Activated T-cell treated with anti-CD3 and anti-CD28 coated beads for 48 hours (primary cell): Measurements from ENCODE around the gene SUN2.
A peak's percentile ranks its signal among the peaks of the same experiment; 100 is the strongest.

Source experiments
- DNase-seq: peaks from one replicate; pipeline ENCODE4 v3.0.0-alpha.2; 2020; ENCODE audit warnings: low read depth

Gene SUN2

DNA sequence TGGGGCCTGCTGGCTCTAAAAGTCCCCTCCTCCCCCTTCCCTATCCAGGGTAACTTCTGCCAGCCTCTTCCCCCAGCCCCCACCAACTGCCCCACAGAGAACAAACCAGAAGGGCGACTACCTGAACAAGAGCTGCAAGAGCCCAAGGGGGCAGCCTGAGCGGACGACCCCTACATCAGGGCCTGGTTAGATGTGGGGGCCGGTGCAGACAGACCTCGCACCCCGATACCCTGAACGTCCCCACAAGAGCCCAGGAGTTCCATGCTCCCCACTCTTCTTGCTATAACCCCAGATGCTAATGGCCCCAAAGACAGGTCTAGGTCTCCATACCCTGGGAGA is 20.7 kb downstream of the SUN2 start:
- no peak for DNase-seq

DNA sequence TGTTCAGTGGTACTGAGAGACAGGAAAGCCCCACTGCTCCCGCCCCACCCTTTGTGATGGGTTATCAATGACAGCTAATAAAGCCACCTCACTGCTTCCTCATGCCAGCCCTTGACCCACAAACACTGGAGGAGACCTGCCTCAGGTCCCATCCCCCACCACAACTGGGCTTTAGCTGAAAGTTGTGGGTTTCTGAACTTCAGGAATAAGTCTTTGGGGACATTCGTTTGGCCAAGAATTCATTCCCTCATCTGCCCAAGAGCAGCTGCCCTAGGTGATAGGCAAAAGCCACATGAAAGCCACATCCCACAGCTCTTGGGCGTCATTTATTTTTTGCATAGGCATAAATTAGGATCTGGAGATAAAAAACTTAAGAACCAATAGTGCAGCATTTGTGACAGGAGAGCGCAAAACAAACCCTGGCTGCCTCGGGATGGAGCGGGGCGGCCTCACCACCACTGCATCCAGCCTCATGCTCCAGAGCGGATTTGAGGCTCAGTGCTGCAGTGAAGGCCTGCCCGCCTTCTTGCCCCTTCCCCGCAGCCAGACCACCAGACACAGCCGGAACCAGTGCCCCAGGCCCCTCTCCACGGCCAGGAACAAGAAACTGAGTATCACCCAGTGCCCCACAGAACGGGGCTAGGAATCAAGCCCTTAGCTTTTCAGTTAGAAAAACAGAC is 21.2 kb downstream of the SUN2 start:
- no peak for DNase-seq

DNA sequence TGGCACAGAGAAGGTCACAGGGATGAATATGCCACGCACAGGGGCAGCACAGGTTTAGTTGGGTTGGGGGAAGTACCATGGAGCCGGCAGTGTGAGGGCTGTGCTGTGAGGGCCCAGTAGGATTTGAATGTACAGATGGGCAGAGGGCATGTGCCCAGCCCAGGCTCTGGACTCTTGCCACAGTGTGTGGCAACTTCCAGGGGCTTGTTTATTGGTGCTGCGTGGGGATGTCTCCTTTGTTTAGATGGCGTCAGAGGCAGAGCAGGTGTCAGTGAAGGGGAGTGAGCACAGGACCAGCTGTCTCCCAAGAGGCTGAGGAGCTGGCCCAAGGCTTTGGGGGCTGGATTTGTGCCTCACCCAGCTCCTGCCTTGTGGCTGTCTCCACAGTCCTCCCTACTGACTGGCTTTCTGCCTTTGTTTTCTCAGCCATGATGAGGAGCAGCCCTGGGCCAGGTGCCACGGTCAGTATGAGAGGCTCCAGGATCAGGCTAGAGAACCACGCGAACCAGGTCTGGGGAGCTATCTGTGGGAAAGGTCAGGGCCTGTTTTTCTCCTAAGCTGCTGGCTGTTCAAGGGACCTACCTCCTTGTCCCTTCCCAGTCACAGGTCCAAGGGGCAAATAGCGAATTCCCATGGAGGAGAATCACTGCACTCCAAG is 21.9 kb downstream of the SUN2 start:
- no peak for DNase-seq

DNA sequence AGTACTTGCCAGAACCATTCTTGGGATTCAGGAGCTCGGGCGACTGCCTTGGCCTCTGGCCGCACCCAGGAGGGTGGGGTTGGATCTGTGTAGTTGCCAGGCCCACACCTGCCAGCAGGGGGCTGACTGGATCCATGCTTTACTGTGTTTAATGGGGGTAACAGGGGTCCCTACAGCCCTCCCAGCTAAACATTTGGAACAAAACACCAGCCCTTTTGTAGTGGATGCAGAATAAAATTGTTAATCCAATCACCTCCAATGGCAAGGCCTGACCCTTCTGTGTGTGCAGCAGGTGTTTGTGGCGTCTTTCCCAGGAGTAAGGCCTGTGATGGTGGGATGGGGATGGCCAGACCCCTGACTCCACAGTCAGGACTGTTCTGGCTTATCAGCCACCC is 22.5 kb downstream of the SUN2 start:
- DNase-seq, result peak; percentile 44

DNA sequence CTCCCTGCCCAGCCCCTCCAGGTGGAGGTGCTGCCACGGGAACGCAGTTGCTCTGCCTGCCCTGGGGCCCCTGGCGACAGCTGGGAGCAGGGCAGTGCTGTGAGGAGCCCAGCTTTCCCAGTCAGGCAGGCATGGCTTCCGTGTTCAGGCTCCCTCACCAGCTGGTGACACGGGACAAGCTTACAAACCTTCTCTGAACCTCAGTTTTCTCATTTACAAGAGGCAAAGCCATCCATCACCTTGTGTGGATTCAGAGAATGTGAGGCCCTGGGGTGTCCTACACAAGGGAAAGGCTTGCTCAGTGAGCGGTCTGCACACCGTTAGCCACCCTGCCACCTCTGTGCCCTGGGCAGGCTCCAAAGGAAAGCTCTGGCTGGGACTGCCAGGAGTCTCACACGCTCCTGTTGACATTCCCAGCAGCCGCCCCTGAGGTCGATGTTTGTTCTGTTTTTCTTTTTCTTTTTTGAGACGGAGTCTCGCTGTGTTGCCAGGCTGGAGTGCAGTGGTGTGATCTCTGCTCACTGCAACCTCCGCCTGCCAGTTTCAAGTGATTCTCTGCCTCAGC is 23.5 kb downstream of the SUN2 start:
- DNase-seq, result no peak

DNA sequence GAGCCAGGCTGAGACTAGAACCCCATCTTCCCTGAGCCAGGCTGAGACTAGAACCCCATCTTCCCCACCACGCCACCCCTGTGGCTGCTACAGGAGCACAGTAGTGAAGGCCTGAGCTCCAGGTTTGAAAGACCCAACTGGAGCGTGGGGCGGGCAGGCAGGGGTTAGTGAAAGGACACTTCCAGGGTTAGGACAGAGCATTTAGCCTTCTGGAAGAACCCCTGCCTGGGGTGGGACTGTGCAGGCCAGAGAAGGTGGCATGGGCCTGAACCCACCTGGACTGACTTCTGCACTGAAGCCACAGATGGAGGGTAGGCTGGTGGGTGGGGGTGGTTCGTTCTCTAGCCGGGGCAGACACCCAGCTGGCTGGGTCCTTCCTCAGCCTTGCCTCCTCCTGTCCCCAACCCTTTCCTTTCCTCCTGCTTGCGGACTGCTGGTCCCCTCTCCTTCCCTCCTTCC is 24.1 kb downstream of the SUN2 start:
- DNase-seq, result no peak

DNA sequence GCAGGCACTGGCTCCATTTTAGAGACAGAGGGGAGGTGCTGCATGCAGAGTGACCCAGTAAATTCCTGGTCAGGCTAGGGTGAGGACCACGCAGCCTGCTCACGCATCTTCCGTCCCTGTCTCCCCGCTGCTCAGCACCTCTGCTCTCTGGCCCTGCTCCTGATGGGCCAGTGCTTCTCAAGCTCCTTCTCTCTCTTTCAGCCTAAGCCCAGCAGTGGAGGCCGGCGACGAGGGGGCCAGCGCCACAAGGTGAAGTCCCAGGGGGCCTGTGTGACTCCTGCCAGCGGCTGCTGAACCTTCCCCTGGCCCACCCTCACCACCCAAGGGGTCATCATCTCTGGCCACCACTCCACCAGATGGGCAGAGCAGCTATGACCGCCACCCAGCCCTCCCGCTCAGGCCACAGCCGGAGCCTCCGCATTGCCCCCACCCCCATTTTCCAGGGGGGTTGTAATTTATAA is 25.4 kb downstream of the SUN2 start:
- no peak for DNase-seq

DNA sequence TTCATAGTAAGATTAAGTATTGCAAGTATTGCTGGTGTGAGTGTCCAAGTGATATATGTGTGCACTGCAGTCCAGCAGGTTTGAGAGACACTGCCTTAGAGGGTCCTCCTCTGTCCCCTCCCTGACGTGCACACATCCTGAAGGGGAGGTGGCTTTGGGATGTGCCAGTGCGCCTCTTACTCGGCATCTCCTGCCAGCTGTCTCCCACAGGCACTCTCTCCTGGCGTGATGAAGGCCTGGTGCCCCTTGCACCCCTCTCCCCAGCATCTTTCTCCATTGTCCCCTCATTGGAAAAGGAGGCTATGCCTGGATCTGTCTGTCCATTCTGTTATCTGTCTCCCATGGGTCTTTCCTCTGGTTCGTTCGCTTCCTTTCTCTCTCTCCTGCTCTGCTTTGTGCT is 25.9 kb downstream of the SUN2 start:
- no peak for DNase-seq

DNA sequence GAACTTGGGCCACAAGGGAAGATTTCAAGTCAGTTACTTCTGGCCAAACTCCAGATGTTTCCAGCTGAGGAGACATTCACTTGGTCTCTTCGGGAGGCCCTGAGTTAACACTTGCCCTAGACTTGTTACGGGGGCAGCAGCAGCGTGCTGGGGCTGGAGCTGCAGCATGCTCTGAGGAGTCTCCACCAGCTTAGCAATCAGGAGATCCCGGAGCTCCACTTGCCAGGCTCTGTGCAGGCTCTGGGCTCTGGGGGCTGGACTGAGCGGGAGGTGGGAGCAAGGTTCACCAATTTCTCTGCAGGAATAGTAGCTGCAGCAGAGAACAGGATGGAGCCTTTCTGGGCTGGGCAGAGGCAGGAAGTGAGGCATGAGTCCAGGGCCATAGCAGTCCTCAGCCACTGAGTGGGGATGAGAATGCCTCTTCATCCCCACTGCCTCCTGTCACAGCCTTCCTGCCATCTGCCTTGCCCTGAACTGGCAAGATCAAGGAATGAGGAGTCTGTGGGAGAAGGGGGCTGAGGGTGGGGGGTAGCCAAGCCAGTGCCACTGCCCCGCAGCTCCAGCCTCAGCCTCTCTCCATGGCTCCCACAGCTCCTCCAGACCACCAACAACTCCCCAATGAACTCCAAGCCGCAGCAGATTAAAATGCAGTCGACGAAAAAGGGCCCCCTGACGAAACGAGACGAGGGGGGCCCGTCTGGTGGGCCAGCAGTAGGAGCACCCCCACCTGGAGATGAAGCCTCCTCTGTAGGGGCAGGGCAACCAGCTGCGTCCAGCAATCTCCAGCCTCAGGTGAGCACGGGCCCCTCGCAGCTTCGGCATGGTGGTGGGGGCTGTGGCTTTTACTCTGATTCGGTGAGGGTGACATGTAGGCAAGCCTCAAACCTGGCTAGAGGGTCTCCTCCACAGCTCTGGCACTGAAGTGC is 26.7 kb downstream of the SUN2 start:
- DNase-seq, result no peak

DNA sequence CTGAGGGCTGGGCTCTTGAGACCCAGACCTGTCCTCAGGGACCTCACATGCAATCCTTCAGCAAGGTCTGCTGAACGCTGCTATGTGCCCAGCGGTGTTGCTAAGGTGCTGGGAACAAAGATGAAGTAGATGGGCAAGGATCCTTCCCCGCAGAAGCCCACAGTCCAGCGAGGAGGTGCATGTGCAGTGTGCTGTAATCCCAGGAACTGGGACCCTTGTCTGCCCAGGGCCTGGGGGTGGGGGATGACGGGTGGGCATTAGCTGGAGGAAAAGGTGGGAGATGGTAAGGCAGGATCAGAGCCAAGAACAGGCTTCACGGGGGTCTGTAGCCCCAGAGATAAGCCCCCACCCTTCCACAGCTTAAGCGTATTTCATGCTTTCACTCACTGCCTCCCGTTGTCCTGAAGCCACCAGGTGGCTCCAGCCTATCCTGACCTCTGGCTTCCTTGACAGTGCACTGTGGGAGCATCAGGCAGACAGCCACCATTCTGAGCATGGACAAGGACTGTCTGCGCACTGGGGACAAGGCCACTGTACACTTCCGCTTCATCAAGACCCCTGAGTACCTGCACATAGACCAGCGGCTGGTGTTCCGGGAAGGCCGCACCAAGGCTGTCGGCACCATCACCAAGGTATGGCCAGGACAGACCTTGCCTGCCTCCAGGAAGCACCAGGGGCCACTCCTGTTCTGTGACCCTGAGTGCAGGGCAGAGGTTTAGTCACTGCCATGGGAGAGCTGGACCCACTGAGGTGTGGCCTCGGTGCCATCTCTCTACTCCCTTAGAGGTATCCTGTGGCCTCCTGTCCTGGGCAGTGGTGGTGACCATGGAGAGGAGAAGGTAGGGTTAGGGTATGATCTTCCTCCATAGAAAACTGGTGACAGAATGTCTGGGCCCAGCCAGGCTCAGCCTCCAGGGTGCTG is 28.0 kb downstream of the SUN2 start:
- DNase-seq, result no peak

DNA sequence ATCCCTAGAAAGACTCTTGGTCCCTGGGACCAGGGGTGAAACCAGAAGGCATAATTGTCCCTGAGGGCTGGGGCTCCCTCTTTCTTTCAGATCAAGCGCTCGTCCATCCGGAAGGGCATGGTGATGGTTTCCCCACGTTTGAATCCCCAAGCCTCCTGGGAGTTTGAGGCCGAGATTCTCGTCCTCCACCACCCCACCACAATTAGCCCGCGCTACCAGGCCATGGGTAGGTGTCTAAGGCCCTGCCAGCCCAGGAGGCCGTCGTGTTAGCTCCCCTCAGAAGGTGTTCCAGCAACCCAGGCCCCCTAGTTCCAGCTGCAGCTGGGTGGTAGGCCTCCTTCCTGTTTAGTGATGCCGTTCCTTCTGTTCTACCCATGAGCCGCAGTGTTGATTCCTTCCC is 28.7 kb downstream of the SUN2 start:
- DNase-seq, result no peak

DNA sequence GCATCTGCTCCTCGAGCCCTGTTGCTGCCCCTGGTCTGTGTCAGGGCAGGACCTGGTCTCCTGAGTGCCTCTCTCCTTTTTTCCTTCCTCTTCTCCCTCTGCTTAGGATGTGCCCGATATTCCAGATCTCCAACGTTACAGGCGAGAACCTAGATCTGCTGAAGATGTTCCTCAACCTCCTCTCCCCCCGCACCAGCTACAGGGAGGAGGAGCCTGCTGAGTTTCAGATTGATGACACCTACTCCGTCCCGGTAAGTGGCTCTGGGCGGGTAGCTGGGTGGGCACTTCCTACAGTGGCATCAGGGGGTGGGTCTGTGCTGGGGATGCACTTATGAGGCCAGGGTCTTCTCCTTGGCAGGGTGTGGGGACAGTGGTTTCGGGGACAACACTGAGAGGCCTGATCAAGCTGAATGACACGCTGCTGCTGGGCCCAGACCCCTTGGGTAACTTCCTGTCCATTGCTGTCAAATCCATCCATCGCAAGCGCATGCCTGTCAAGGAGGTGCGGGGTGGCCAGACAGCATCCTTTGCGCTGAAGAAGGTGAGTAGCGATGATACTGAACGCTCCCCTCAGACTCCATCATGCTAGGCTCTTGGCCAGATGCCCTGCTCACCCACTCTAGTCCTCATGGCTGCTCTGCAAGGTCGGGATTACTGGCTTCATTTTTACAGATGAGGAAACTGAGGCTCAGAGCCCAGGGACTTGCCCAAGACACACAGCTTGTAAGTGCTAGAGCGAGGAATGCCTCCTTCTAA is 29.7 kb downstream of the SUN2 start:
- DNase-seq, result no peak

DNA sequence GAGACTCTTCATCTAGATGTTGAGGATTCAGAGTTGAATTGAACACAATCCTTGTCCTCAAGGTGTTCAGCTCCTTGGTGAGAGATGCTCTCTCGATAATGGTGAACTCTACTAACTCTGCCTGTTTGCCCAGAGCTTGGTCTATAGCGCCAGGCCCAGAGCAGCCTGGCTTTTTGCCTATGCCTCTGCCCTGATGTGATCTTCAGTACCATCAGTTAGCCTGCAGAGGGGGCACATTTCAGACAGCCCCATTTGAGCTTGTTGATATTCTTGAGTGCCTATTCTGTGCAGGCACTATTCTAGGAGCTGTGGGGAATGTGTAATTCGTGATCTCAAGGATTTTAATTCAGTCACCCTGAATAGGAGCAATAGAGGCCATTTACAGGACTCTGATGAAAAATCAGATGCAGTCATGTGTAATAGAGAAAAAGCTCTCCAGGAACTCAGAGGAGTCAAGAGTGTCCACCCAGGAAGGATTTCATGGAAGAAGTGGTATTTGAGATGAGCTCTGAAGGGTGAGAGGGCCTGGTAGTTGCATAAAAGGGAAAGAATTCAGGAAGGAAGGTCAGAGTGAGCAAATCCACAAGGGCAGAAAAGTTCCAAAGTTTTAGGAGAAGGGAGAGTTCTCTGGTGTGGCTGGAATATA is 30.7 kb downstream of the SUN2 start:
- DNase-seq, result no peak

DNA sequence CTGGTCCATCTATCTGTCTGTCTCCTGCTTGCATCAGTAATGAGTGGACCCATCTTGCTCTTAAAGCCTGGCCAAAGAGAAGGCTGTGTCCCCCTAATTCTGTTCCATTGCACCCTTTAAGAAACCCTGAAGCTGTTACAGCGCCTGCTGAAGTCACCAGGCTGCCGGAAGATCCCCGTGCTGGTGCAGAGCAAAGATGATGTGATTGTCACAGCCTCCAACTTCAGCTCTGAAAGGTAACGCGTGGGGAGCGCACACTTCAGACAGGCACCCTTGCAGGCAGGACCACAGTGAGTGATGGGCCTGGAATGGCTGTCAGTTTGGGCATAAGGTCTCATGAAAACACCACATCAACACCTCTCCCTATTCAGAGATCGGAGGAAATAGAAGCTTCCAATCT is 31.6 kb downstream of the SUN2 start:
- DNase-seq, result no peak

DNA sequence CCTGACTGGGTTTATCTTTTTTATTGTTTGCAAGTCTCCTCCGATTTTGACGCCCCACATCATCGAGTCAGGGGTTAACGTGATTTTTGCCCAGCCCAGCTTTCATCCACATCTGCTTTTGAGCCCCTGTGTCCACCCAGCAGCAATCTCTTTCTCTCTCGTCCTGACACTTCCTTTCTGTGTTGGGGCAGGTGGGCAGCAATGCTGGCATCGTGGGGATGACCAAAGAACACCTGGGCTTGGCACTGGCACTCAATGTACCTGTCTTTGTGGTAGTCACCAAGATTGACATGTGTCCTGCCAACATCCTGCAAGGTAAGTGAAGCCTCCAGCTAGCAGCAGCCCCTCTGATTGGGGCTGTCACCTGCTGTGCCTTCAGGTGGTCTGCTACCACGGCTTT is 34.2 kb downstream of the SUN2 start:
- DNase-seq, result no peak

DNA sequence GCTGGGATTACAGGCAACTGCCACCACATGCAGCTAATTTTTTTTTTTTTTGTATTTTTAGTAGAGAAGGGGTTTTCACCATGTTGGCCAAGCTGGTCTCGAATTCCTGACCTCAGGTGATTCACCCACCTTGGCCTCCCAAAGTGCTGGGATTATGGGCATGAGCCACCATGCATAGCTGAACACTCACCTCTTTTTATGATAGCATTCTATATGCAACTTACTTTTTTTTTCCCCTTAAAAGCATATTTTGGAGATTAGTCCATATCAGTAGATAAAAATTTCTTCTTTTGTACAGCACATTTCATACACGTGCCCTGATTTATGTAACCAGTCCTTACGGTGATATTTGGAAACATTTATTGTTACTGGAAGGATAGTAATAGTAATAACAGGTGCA is 35.4 kb downstream of the SUN2 start:
- DNase-seq, result no peak

DNA sequence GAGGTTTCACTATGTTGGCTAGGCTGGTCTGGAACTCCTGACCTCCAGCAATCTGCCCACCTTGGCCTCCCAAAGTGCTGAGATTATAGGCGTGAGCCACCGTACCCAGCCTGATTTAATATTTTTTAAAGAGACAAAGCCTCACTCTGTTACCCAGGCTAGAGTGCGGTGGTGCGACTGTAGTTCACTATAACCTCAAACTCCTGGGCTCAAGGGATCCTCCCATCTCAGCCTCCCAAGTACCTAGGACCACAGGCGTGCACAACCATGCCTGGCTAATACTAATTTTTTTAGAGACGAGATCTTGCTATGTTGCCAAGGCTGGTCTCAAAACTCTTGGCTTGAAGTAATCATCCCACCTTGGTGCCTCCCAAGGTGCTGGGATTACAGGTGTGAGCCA is 36.6 kb downstream of the SUN2 start:
- no peak for DNase-seq

DNA sequence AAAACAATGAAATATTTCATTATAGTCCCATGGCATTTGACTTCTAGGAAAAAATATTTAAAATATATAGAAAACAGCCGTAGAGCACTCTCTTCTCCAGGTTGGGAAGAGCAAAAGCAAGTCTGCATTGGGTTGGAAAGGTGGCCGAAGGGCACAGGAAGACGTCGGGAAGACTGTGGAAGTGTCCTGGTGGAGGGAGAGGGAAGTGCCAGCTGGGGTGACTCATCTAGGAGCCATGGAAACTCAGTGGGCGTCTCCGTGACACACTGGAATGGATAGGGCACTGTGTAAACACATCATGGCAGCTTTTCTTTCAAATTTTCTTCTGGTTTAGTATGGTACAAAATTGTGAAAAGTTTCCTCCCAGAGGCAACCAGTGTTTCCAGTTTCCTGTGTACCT is 37.4 kb downstream of the SUN2 start:
- DNase-seq, result no peak

DNA sequence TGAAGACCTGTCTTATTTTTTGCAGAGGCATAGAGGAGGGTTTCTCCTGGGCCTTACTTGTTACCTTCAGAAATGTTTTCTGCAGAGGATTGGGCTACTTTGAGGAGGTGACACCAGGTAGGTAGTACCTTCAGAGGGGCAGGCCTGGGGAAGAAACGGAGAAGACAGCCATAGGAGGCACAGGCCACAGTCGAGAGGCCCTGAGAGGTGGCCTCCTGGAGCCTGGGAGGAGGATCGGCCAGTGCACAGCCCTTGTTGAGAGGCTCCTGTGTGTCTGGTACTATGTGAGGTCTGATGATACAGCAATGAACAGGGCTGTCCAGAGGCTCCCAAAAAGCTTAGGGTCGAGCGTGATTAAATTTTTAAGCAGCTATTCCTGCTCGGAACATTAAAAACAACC is 38.6 kb downstream of the SUN2 start:
- DNase-seq, result no peak

DNA sequence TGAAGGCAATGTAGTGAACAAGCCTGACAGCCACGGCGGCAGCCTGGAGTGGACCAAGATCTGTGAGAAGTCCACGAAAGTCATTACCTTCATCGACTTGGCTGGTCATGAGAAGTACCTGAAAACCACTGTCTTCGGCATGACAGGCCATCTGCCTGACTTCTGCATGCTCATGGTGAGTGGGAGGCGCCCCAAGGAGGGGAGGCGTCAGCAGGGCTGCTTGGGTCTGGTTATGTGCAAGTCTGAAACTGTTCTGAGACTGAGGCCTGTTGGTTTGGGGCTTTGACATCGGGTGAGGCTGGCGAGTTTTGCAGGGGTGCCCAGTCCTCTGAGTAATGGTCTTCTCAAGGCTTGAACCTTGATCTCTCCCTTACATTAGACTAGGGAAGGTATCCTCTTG is 39.0 kb downstream of the SUN2 start:
- no peak for DNase-seq
